Uterus (tissue), 4 donors: ENCODE data around the gene CYP4Z1. TPM values are rescaled to one million over a fixed set of nuclear protein-coding genes. Genes with fewer than 3 reads are reported as not detected.
A peak's percentile ranks its signal among the peaks of the same experiment; 100 is the strongest.

ENCODE experiments used
- DNase-seq, 2 donors: peaks; one replicate each; pipeline ENCODE4 v3.0.0-alpha.2; 2019 to 2020
- H3K27ac ChIP-seq, 2 donors: fragments of 200-600 bp; sonication (generic); 1 replicate in 1 of 2; 2 replicates in 1 of 2; pipeline ENCODE4 v1.5.1; 2016 to 2018
- H3K27me3 ChIP-seq, 2 donors: fragments of 200-600 bp; sonication (generic); one replicate each; pipeline ENCODE4 v1.5.1; 2018 to 2019; ENCODE audit warnings: control low read depth in 1 of 2
- H3K36me3 ChIP-seq, 2 donors: fragments of 200-600 bp; sonication (generic); one replicate each; pipeline ENCODE4 v1.5.1; 2019; ENCODE audit warnings: control low read depth in 1 of 2
- H3K4me1 ChIP-seq, 2 donors: fragments of 200-600 bp; sonication (generic); one replicate each; pipeline ENCODE4 v1.5.1; 2018 to 2019; ENCODE audit warnings: control low read depth in 1 of 2
- H3K4me3 ChIP-seq, 2 donors: fragments of 200-600 bp; sonication (generic); 1 replicate in 1 of 2; 2 replicates in 1 of 2; pipeline ENCODE4 v1.5.1; 2018 to 2019; ENCODE audit warnings: mild to moderate bottlenecking in 1 of 2
- H3K9me3 ChIP-seq, 2 donors: fragments of 200-600 bp; sonication (generic); one replicate each; pipeline ENCODE4 v1.5.1; 2019; ENCODE audit warnings: control low read depth in 1 of 2
- CTCF ChIP-seq, 4 experiments: fragments of 200-600 bp in 2 of 4; fragments of 450-650 bp in 2 of 4; sonication (generic) in 2 of 4; IDR thresholded peaks; one replicate each; pipeline ENCODE4 v1.5.1; 2016 to 2019; ENCODE audit warnings: antibody characterized with exemption in 4 of 4, mild to moderate bottlenecking in 2 of 4, moderate library complexity in 1 of 4
- POLR2A ChIP-seq, 2 donors: fragments of 450-650 bp; IDR thresholded peaks; one replicate each; pipeline ENCODE4 v1.6.1; 2016; ENCODE audit warnings: antibody characterized with exemption in 2 of 2, mild to moderate bottlenecking in 1 of 2, moderate library complexity in 1 of 2
- intact Hi-C: fragments of 100-400 bp; cut with DNase I; formaldehyde crosslinking; loops from one replicate; pipeline ENCODE4 v1.15.1; 2023; ENCODE audit warnings: low total_unique reads
- total RNA-seq, 4 donors: library from RNA; depleted of rRNA in 3 of 4; stranded (reverse); fragments of >200 nt in 3 of 4; gene quantifications; one replicate each; pipeline versions ENCODE4 v1.1.0 to v1.2.4, GENCODE V29; 2014 to 2023
- donor health status: DM: yes; HTN: yes; CAD: no.

Gene CYP4Z1
- 1 to 10 TPM in 1 of 4 donors, under 1 TPM in 3; 0.41 to 1.8 (median 0.67) TPM for total RNA-seq

- no peaks in the 10 kb centered on the region for H3K36me3 ChIP-seq
- no peaks in the 10 kb centered on the region for H3K27me3 ChIP-seq
- H3K4me1 ChIP-seq: no peaks in the 10 kb centered on the region
- no peak within 1 kb of the TSS for H3K27ac ChIP-seq
- TF ChIP-seq CTCF (IDR thresholded peaks at IDR 0.05) (no peak), POLR2A (IDR thresholded peaks at IDR 0.05) (no peak)
- H3K4me3 ChIP-seq: no peak within 1 kb of the TSS
- intact Hi-C loops: no loop called here
- no peaks in the 10 kb centered on the region for H3K9me3 ChIP-seq
- DNase-seq: no peak
Observed at GRCh38 chr1:47067097-47067594, at the start of gene CYP4Z1. CYP4Z1 (plus strand) TSS chr1:47067231; CDS start chr1:47067491, 260 bp downstream.

GRCh38 chr1:47021070-47021469 lies 46.0 kb upstream of the CYP4Z1 start:
- Histone ChIP-seq H3K27me3 (no peaks in the 10 kb centered on the region), H3K4me1 (no peaks in the 10 kb centered on the region), H3K27ac (no peak overlapping the region), H3K9me3 (no peaks in the 10 kb centered on the region), H3K4me3 (no peak overlapping the region), H3K36me3 (no peaks in the 10 kb centered on the region)
- DNase-seq: no peak
- intact Hi-C loops: no loop called here
- TF ChIP-seq CTCF (IDR thresholded peaks at IDR 0.05): no peak
- no peak for TF ChIP-seq POLR2A (IDR thresholded peaks at IDR 0.05)

GRCh38 chr1:47023268-47024140 lies 43.5 kb upstream of the CYP4Z1 start, which contains the start of gene CYP4X1:
CYP4X1 (plus strand) TSS chr1:47023669; CDS start chr1:47023818, 149 bp downstream.
- Histone ChIP-seq H3K4me1 (no peaks in the 10 kb centered on the region), H3K27ac (peak within 1 kb of the TSS; percentile 52 to 64), H3K36me3 (no peaks in the 10 kb centered on the region), H3K4me3 (peak within 1 kb of the TSS; percentile 12 to 15), H3K27me3 (no peaks in the 10 kb centered on the region), H3K9me3 (no peaks in the 10 kb centered on the region)
- TF ChIP-seq CTCF (IDR thresholded peaks at IDR 0.05) (no peak), POLR2A (IDR thresholded peaks at IDR 0.05) (no peak)
- DNase-seq: peak; percentile 15 to 21
- intact Hi-C loops: no loop called here

GRCh38 chr1:47024141-47024801 lies 42.8 kb upstream of the CYP4Z1 start:
- Histone ChIP-seq H3K9me3 (no peaks in the 10 kb centered on the region), H3K36me3 (no peaks in the 10 kb centered on the region), H3K4me1 (no peaks in the 10 kb centered on the region), H3K4me3 (peak overlapping the region in 1 of 2 donors; percentile 12), H3K27me3 (no peaks in the 10 kb centered on the region), H3K27ac (peak overlapping the region in 1 of 2 donors; percentile 52)
- no peak for TF ChIP-seq POLR2A (IDR thresholded peaks at IDR 0.05)
- TF ChIP-seq CTCF (IDR thresholded peaks at IDR 0.05): no peak
- no peak for DNase-seq
- intact Hi-C loops: no loop called here
